Measurements from ENCODE around the gene ARHGEF37. TPM values are rescaled to one million over a fixed set of nuclear protein-coding genes. Genes with fewer than 3 reads are reported as not detected.

The ARHGEF37 gene
- total and polyA plus RNA-seq, 2 of the 8 experiments (the other 6 are each of a cell fraction or from before 2014, with no cell fraction given): 0.21 to 0.48 TPM

DNA sequence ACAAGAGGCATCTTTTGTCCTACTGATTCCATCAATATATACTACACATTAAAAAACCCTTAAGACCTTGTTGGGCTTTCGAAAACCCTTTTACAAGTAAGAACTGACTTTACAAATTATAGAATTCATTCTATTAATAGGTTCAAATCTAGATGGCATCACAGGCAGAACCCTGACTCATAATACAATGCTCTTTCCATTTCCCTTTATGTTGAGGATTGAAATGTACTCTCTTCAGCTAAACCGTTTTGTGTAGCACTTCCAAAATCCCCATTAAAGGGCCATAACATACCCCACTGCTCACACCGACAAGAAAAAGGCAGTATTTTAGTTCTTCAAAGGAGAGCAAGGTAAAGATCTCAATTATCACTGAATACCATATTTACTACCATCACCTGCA lies 41.2 kb upstream of the ARHGEF37 start (continued):
- TF ChIP-seq, protein P1, sequence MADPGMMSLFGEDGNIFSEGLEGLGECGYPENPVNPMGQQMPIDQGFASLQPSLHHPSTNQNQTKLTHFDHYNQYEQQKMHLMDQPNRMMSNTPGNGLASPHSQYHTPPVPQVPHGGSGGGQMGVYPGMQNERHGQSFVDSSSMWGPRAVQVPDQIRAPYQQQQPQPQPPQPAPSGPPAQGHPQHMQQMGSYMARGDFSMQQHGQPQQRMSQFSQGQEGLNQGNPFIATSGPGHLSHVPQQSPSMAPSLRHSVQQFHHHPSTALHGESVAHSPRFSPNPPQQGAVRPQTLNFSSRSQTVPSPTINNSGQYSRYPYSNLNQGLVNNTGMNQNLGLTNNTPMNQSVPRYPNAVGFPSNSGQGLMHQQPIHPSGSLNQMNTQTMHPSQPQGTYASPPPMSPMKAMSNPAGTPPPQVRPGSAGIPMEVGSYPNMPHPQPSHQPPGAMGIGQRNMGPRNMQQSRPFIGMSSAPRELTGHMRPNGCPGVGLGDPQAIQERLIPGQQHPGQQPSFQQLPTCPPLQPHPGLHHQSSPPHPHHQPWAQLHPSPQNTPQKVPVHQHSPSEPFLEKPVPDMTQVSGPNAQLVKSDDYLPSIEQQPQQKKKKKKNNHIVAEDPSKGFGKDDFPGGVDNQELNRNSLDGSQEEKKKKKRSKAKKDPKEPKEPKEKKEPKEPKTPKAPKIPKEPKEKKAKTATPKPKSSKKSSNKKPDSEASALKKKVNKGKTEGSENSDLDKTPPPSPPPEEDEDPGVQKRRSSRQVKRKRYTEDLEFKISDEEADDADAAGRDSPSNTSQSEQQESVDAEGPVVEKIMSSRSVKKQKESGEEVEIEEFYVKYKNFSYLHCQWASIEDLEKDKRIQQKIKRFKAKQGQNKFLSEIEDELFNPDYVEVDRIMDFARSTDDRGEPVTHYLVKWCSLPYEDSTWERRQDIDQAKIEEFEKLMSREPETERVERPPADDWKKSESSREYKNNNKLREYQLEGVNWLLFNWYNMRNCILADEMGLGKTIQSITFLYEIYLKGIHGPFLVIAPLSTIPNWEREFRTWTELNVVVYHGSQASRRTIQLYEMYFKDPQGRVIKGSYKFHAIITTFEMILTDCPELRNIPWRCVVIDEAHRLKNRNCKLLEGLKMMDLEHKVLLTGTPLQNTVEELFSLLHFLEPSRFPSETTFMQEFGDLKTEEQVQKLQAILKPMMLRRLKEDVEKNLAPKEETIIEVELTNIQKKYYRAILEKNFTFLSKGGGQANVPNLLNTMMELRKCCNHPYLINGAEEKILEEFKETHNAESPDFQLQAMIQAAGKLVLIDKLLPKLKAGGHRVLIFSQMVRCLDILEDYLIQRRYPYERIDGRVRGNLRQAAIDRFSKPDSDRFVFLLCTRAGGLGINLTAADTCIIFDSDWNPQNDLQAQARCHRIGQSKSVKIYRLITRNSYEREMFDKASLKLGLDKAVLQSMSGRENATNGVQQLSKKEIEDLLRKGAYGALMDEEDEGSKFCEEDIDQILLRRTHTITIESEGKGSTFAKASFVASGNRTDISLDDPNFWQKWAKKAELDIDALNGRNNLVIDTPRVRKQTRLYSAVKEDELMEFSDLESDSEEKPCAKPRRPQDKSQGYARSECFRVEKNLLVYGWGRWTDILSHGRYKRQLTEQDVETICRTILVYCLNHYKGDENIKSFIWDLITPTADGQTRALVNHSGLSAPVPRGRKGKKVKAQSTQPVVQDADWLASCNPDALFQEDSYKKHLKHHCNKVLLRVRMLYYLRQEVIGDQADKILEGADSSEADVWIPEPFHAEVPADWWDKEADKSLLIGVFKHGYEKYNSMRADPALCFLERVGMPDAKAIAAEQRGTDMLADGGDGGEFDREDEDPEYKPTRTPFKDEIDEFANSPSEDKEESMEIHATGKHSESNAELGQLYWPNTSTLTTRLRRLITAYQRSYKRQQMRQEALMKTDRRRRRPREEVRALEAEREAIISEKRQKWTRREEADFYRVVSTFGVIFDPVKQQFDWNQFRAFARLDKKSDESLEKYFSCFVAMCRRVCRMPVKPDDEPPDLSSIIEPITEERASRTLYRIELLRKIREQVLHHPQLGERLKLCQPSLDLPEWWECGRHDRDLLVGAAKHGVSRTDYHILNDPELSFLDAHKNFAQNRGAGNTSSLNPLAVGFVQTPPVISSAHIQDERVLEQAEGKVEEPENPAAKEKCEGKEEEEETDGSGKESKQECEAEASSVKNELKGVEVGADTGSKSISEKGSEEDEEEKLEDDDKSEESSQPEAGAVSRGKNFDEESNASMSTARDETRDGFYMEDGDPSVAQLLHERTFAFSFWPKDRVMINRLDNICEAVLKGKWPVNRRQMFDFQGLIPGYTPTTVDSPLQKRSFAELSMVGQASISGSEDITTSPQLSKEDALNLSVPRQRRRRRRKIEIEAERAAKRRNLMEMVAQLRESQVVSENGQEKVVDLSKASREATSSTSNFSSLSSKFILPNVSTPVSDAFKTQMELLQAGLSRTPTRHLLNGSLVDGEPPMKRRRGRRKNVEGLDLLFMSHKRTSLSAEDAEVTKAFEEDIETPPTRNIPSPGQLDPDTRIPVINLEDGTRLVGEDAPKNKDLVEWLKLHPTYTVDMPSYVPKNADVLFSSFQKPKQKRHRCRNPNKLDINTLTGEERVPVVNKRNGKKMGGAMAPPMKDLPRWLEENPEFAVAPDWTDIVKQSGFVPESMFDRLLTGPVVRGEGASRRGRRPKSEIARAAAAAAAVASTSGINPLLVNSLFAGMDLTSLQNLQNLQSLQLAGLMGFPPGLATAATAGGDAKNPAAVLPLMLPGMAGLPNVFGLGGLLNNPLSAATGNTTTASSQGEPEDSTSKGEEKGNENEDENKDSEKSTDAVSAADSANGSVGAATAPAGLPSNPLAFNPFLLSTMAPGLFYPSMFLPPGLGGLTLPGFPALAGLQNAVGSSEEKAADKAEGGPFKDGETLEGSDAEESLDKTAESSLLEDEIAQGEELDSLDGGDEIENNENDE (IDR thresholded peaks at IDR 0.05; ENCODE audit: insufficient replicate concordance, low read length): no peak
- no peak for TF ChIP-seq TAF7 (optimal IDR thresholded peaks at IDR 0.05; ENCODE audit: borderline replicate concordance, low read depth, low read length)
- no peak for TF ChIP-seq RFX5 (IDR thresholded peaks at IDR 0.05; ENCODE audit: borderline replicate concordance, low read depth, low read length)
- TF ChIP-seq KDM1A (IDR thresholded peaks at IDR 0.05; ENCODE audit: borderline replicate concordance, low read length): no peak
- TF ChIP-seq, protein P2, sequence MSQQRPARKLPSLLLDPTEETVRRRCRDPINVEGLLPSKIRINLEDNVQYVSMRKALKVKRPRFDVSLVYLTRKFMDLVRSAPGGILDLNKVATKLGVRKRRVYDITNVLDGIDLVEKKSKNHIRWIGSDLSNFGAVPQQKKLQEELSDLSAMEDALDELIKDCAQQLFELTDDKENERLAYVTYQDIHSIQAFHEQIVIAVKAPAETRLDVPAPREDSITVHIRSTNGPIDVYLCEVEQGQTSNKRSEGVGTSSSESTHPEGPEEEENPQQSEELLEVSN (IDR thresholded peaks at IDR 0.05): no peak
- no peak for TF ChIP-seq KDM4A (IDR thresholded peaks at IDR 0.05; ENCODE audit: low read depth, low read length, severe bottlenecking)
- no peak for TF ChIP-seq SIX5 (IDR thresholded peaks at IDR 0.05; ENCODE audit: low read depth, low read length)
- no peak for TF ChIP-seq NANOG (IDR thresholded peaks at IDR 0.05; ENCODE audit: insufficient read depth, low read depth, low read length, poor library complexity, severe bottlenecking)
- no peak for TF ChIP-seq CEBPB (IDR thresholded peaks at IDR 0.05; ENCODE audit: low read depth, low read length)
- no peak for TF ChIP-seq BCL11A (IDR thresholded peaks at IDR 0.05; ENCODE audit: low read depth in 2 of 2, low read length in 2 of 2)
- no peak for TF ChIP-seq CBX8 (IDR thresholded peaks at IDR 0.05; ENCODE audit: borderline replicate concordance, low read depth, low read length)
